Measurements from ENCODE around the gene FOCAD.

The FOCAD gene

DNA sequence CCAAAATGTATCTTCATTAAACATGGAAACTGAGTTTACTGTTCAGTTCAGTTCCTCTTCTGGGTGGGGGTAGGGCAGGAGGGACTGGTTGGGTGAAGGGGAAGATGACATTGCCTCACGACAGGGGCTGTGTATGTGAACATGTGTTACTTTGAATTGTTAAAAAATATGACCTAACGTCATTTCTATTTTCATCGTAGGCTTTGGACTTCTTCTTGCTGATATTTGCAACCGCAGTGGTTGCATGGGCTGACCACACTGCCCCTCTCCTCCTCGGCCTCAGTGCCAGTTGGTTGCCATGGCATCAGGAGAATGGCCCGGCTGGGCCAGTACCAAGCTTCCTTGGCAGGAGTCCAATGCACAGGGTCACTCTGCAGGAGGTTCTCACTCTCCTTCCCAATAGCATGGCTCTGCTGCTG is 305.9 kb downstream of the FOCAD start:
- peaks cover 94% of the 10 kb centered on the region for H3K4me1 ChIP-seq (ENCODE audit: insufficient read depth, low read length, severe bottlenecking)
- no peaks in the 10 kb centered on the region for H3F3A ChIP-seq (ENCODE audit: insufficient read depth, low read length)
- H3K9me3 ChIP-seq (ENCODE audit: low read length) = no peaks in the 10 kb centered on the region
- peak overlapping the region; percentile 97 for H3K27ac ChIP-seq (ENCODE audit: low read depth, low read length, poor library complexity, severe bottlenecking)
- H3K4me2 ChIP-seq (ENCODE audit: low read length) = peak overlapping the region; percentile 58
- no peak overlapping the region for H2AFZ ChIP-seq (ENCODE audit: low read length)
- peak overlapping the region; percentile 38 for H3K4me3 ChIP-seq (ENCODE audit: low read depth, low read length, poor library complexity, severe bottlenecking)
- no peaks in the 10 kb centered on the region for H3K9me2 ChIP-seq (ENCODE audit: low read depth, low read length)
- TF ChIP-seq, protein P1, sequence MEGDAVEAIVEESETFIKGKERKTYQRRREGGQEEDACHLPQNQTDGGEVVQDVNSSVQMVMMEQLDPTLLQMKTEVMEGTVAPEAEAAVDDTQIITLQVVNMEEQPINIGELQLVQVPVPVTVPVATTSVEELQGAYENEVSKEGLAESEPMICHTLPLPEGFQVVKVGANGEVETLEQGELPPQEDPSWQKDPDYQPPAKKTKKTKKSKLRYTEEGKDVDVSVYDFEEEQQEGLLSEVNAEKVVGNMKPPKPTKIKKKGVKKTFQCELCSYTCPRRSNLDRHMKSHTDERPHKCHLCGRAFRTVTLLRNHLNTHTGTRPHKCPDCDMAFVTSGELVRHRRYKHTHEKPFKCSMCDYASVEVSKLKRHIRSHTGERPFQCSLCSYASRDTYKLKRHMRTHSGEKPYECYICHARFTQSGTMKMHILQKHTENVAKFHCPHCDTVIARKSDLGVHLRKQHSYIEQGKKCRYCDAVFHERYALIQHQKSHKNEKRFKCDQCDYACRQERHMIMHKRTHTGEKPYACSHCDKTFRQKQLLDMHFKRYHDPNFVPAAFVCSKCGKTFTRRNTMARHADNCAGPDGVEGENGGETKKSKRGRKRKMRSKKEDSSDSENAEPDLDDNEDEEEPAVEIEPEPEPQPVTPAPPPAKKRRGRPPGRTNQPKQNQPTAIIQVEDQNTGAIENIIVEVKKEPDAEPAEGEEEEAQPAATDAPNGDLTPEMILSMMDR (IDR thresholded peaks at IDR 0.05; ENCODE audit: low read length) = no peak
- no peak for TF ChIP-seq EZH2 (IDR thresholded peaks at IDR 0.05; ENCODE audit: borderline replicate concordance, low read length)
- peaks cover 3% of the 10 kb centered on the region; the same call in 1 of the 2 replicates for H3K36me3 ChIP-seq (ENCODE audit: insufficient read depth, low read length)
- no peaks in the 10 kb centered on the region for H3K79me2 ChIP-seq (ENCODE audit: insufficient read depth, low read length)
- H4K20me1 ChIP-seq (ENCODE audit: insufficient read depth, low read length) = no peaks in the 10 kb centered on the region
- no peaks in the 10 kb centered on the region for H3K27me3 ChIP-seq (ENCODE audit: insufficient read depth, low read length)
- peak overlapping the region; percentile 54 for H3K9ac ChIP-seq (ENCODE audit: low read length)

GRCh38 chr9:20990867-20991266 is 306.8 kb downstream of the FOCAD start:
- Histone ChIP-seq H3K9me3 (ENCODE audit: low read length) (no peaks in the 10 kb centered on the region), H4K20me1 (ENCODE audit: insufficient read depth, low read length) (no peaks in the 10 kb centered on the region), H2AFZ (ENCODE audit: low read length) (no peak overlapping the region), H3K9me2 (ENCODE audit: low read depth, low read length) (no peaks in the 10 kb centered on the region), H3K27me3 (ENCODE audit: insufficient read depth, low read length) (no peaks in the 10 kb centered on the region), H3K36me3 (ENCODE audit: insufficient read depth, low read length) (peaks cover 8% of the 10 kb centered on the region; the same call in 1 of the 2 replicates), H3K4me1 (ENCODE audit: insufficient read depth, low read length, severe bottlenecking) (peaks cover 94% of the 10 kb centered on the region), H3K9ac (ENCODE audit: low read length) (peak overlapping the region; percentile 54), H3K79me2 (ENCODE audit: insufficient read depth, low read length) (no peaks in the 10 kb centered on the region), H3K27ac (ENCODE audit: low read depth, low read length, poor library complexity, severe bottlenecking) (peak overlapping the region; percentile 97), H3K4me3 (ENCODE audit: low read depth, low read length, poor library complexity, severe bottlenecking) (peak overlapping the region; percentile 38), H3F3A (ENCODE audit: insufficient read depth, low read length) (no peaks in the 10 kb centered on the region), H3K4me2 (ENCODE audit: low read length) (peak overlapping the region; percentile 58)
- TF ChIP-seq, protein P1 (IDR thresholded peaks at IDR 0.05; ENCODE audit: low read length) = no peak
- no peak for TF ChIP-seq EZH2 (IDR thresholded peaks at IDR 0.05; ENCODE audit: borderline replicate concordance, low read length)

GRCh38 chr9:20994486-20994885 is 310.4 kb downstream of the FOCAD start:
- Histone ChIP-seq H3K27me3 (ENCODE audit: insufficient read depth, low read length) (no peaks in the 10 kb centered on the region), H3K27ac (ENCODE audit: low read depth, low read length, poor library complexity, severe bottlenecking) (peak overlapping the region; percentile 69), H3K9me2 (ENCODE audit: low read depth, low read length) (no peaks in the 10 kb centered on the region), H3F3A (ENCODE audit: insufficient read depth, low read length) (peaks cover 9% of the 10 kb centered on the region; the same call in 1 of the 2 replicates), H3K79me2 (ENCODE audit: insufficient read depth, low read length) (no peaks in the 10 kb centered on the region), H3K4me1 (ENCODE audit: insufficient read depth, low read length, severe bottlenecking) (peaks cover 88% of the 10 kb centered on the region), H3K4me2 (ENCODE audit: low read length) (no peak overlapping the region), H4K20me1 (ENCODE audit: insufficient read depth, low read length) (no peaks in the 10 kb centered on the region), H3K9me3 (ENCODE audit: low read length) (no peaks in the 10 kb centered on the region), H2AFZ (ENCODE audit: low read length) (no peak overlapping the region), H3K4me3 (ENCODE audit: low read depth, low read length, poor library complexity, severe bottlenecking) (no peak overlapping the region), H3K36me3 (ENCODE audit: insufficient read depth, low read length) (peaks cover 10% of the 10 kb centered on the region; the same call in 1 of the 2 replicates), H3K9ac (ENCODE audit: low read length) (no peak overlapping the region; the same call in 1 of the 2 replicates)
- TF ChIP-seq EZH2 (IDR thresholded peaks at IDR 0.05; ENCODE audit: borderline replicate concordance, low read length) = no peak
- TF ChIP-seq, protein P1 (IDR thresholded peaks at IDR 0.05; ENCODE audit: low read length) = no peak
